Esophagus squamous epithelium (tissue), 5 donors: ENCODE results near the gene DOCK1. TPM values are rescaled to one million over a fixed set of nuclear protein-coding genes. Genes with fewer than 3 reads are reported as not detected.
"Not testable (repeated sequence)": the region's sequence is repeated elsewhere in the genome, so short reads cannot be mapped to it uniquely, and the experiment has no call there.

Experiments used
- DNase-seq: peaks from one replicate; lab custom pipeline; 2025; lab: John Stamatoyannopoulos, UW
- H3K27ac ChIP-seq, 4 donors: fragments of 200-600 bp; sonication (generic); one replicate each; pipeline ENCODE4 v1.5.1; 2016 to 2019; ENCODE audit warnings: mild to moderate bottlenecking in 1 of 4
- H3K27me3 ChIP-seq, 4 donors: fragments of 200-600 bp; sonication (generic); 1 replicate in 3 of 4; 2 replicates in 1 of 4; pipeline versions ENCODE4 v1.5.1 to v1.6.0; 2017 to 2021; ENCODE audit warnings: antibody characterized with exemption in 1 of 4
- H3K36me3 ChIP-seq, 3 donors: fragments of 200-600 bp; sonication (generic); one replicate each; pipeline ENCODE4 v1.5.1; 2016 to 2019
- H3K4me1 ChIP-seq, 3 donors: fragments of 200-600 bp; sonication (generic); one replicate each; pipeline ENCODE4 v1.5.1; 2017 to 2019
- H3K4me3 ChIP-seq, 4 donors: fragments of 200-600 bp; sonication (generic); 1 replicate in 3 of 4; 2 replicates in 1 of 4; pipeline ENCODE4 v1.5.1; 2016 to 2019; ENCODE audit warnings: mild to moderate bottlenecking in 2 of 4, moderate library complexity in 1 of 4
- H3K9me3 ChIP-seq, 3 donors: fragments of 200-600 bp; sonication (generic); one replicate each; pipeline ENCODE4 v1.5.1; 2016 to 2019
- CTCF ChIP-seq, 6 experiments: fragments of 450-650 bp in 4 of 6; fragments of 200-600 bp in 2 of 6; sonication (generic) in 2 of 6; IDR thresholded peaks; one replicate each; pipeline ENCODE4 v1.5.1; 2016 to 2019; ENCODE audit warnings: antibody characterized with exemption in 6 of 6, mild to moderate bottlenecking in 4 of 6, moderate library complexity in 4 of 6
- POLR2A ChIP-seq, 4 donors: fragments of 450-650 bp; IDR thresholded peaks; one replicate each; pipeline ENCODE4 v1.6.1; 2017; ENCODE audit warnings: antibody characterized with exemption in 4 of 4, mild to moderate bottlenecking in 4 of 4, moderate library complexity in 3 of 4
- WGBS, 2 donors: methylation state at CpG; one replicate each; pipeline ENCODE4 v1.1.5; 2018; 5-methylcytosine and 5-hydroxymethylcytosine counted together
- intact Hi-C: fragments of 100-400 bp; cut with DNase I; formaldehyde crosslinking; loops from one replicate; pipeline ENCODE4 v1.15.0; 2022
- total RNA-seq, 4 donors: library from RNA; depleted of rRNA; stranded (reverse); fragments of >200 nt; gene quantifications; one replicate each; pipeline ENCODE4 v1.1.0, GENCODE V29; 2016
- donor health status: DM: yes; HTN: yes; CAD: no.

DOCK1 gene
- total RNA-seq, 4 donors from 2014 or later, result 31.8 to 83.4 (median 49.8) TPM

- no peak for TF ChIP-seq CTCF (IDR thresholded peaks at IDR 0.05)
- no peak for TF ChIP-seq POLR2A (IDR thresholded peaks at IDR 0.05)
These were observed 11.4 kb upstream of the DOCK1 start for GRCh38 chr10:126893841-126894240.

GRCh38 chr10:126895214-126895781, 9.9 kb upstream of the DOCK1 start:
- Histone ChIP-seq H3K27me3 (peaks cover 0 to 24% (median 0%) of the 10 kb centered on the region in 4 donors), H3K27ac (no peak overlapping the region), H3K4me1 (no peaks in the 10 kb centered on the region), H3K9me3 (peaks cover 0 to 16% (median 6%) of the 10 kb centered on the region in 3 donors), H3K4me3 (no peak overlapping the region), H3K36me3 (no peaks in the 10 kb centered on the region)
- TF ChIP-seq CTCF (IDR thresholded peaks at IDR 0.05) (no peak), POLR2A (IDR thresholded peaks at IDR 0.05) (no peak)
- no peak for DNase-seq
- WGBS, 2 donors, result 67 to 88% methylated on average over 4 to 6 of the region's 9 CpGs
- intact Hi-C loops, result no loop called here

More at GRCh38 chr10:126893841-126894240, 11.4 kb upstream of the DOCK1 start:
- H3K4me3 ChIP-seq, result no peak overlapping the region
- H3K36me3 ChIP-seq, result no peaks in the 10 kb centered on the region
- DNase-seq, result no peak
- no peak overlapping the region for H3K27ac ChIP-seq
- intact Hi-C loops, result no loop called here
- 85 to 89% methylated on average over 8 of the region's 8 CpGs for WGBS, 2 donors
- H3K27me3 ChIP-seq, result peaks cover 0 to 24% (median 0%) of the 10 kb centered on the region in 4 donors
- no peaks in the 10 kb centered on the region for H3K4me1 ChIP-seq
- peaks cover 0 to 12% (median 4%) of the 10 kb centered on the region in 3 donors for H3K9me3 ChIP-seq

- H3K9me3 ChIP-seq, result peaks cover 0 to 16% (median 6%) of the 10 kb centered on the region in 3 donors
- intact Hi-C loops, result no loop called here
- H3K27ac ChIP-seq, result no peak overlapping the region
- H3K4me3 ChIP-seq, result no peak overlapping the region
- peaks cover 0 to 24% (median 0%) of the 10 kb centered on the region in 4 donors for H3K27me3 ChIP-seq
- TF ChIP-seq POLR2A (IDR thresholded peaks at IDR 0.05) (no peak), CTCF (IDR thresholded peaks at IDR 0.05) (no peak)
- no peak for DNase-seq
- no peaks in the 10 kb centered on the region for H3K4me1 ChIP-seq
- H3K36me3 ChIP-seq, result no peaks in the 10 kb centered on the region
These were observed 6.8 kb upstream of the DOCK1 start for GRCh38 chr10:126898460-126898859.

- peaks cover 0 to 16% (median 6%) of the 10 kb centered on the region in 3 donors for H3K9me3 ChIP-seq
- H3K36me3 ChIP-seq, H3K4me1 ChIP-seq, H3K27ac ChIP-seq, DNase-seq, intact Hi-C loops, H3K4me3 ChIP-seq: not testable (repeated sequence)
- WGBS, 2 donors, result 83 to 94% methylated on average over 2 of the region's 2 CpGs
- peaks cover 0 to 17% (median 0%) of the 10 kb centered on the region in 4 donors for H3K27me3 ChIP-seq
These were observed 5.7 kb upstream of the DOCK1 start for GRCh38 chr10:126899529-126899928.

- DNase-seq, result no peak
- intact Hi-C loops, result loop anchor here (10.0 kb wide), 1 partner anchor 133 kb away; no protein-coding TSS in a partner anchor
- Histone ChIP-seq H3K9me3 (peaks cover 0 to 16% (median 6%) of the 10 kb centered on the region in 3 donors), H3K4me3 (no peak overlapping the region), H3K27me3 (no peaks in the 10 kb centered on the region), H3K27ac (no peak overlapping the region), H3K36me3 (no peaks in the 10 kb centered on the region), H3K4me1 (peaks cover 8 to 25% (median 18%) of the 10 kb centered on the region in 3 donors)
- no peak for TF ChIP-seq POLR2A (IDR thresholded peaks at IDR 0.05)
- WGBS, 2 donors, result 40% methylated on average over 1 of the region's 3 CpGs; no CpG with 5 or more reads in 1 of the 2 donors
These were observed 3.1 kb upstream of the DOCK1 start for GRCh38 chr10:126902157-126902556.

- TF ChIP-seq CTCF (IDR thresholded peaks at IDR 0.05), result no peak
- no peak for TF ChIP-seq POLR2A (IDR thresholded peaks at IDR 0.05)
- Histone ChIP-seq H3K4me1 (peaks cover 8 to 42% (median 18%) of the 10 kb centered on the region in 3 donors), H3K36me3 (no peaks in the 10 kb centered on the region), H3K4me3 (no peak overlapping the region), H3K27me3 (no peaks in the 10 kb centered on the region), H3K27ac (no peak overlapping the region), H3K9me3 (peaks cover 0 to 4% (median 2%) of the 10 kb centered on the region in 3 donors)
- WGBS, 2 donors, result 74% methylated on average over 12 of the region's 12 CpGs
- intact Hi-C loops, result loop anchor here (10.0 kb wide), 1 partner anchor 131 kb away; no protein-coding TSS in a partner anchor
- no peak for DNase-seq
These were observed 1.4 kb upstream of the DOCK1 start for GRCh38 chr10:126903656-126904360.
